Stomach smooth muscle (tissue), 2 donors: Measurements from ENCODE around the gene DAB2.

Source experiments
- H3K27ac ChIP-seq: one replicate; pipeline ENCODE4 v1.7.0; 2013; ENCODE audit warnings: mild to moderate bottlenecking, low read length, inconsistent platforms
- H3K27me3 ChIP-seq, 2 donors: one replicate each; pipeline ENCODE4 v1.7.0; 2013; ENCODE audit warnings: low read length in 2 of 2; ENCODE audit not compliant: insufficient read depth in 2 of 2, control insufficient read depth in 1 of 2
- H3K36me3 ChIP-seq, 2 donors: one replicate each; pipeline ENCODE4 v1.7.0; 2013; ENCODE audit warnings: low read length in 2 of 2; ENCODE audit not compliant: control insufficient read depth in 2 of 2, insufficient read depth in 2 of 2
- H3K4me1 ChIP-seq: one replicate; pipeline ENCODE4 v1.7.0; 2013; ENCODE audit warnings: low read length; ENCODE audit not compliant: control insufficient read depth, insufficient read depth
- H3K4me3 ChIP-seq, 2 donors: one replicate each; pipeline ENCODE4 v1.7.0; 2013; ENCODE audit warnings: low read length in 2 of 2
- H3K9ac ChIP-seq, 2 donors: one replicate each; pipeline ENCODE4 v1.7.0; 2013; ENCODE audit warnings: low read length in 2 of 2, mild to moderate bottlenecking in 1 of 2
- H3K9me3 ChIP-seq, 2 donors: one replicate each; pipeline ENCODE4 v1.7.0; 2013; ENCODE audit warnings: low read length in 2 of 2; ENCODE audit not compliant: control insufficient read depth in 2 of 2
- donor health status: healthy.
- donor health status: Pancreatic carcinoma.

Gene DAB2

DNA sequence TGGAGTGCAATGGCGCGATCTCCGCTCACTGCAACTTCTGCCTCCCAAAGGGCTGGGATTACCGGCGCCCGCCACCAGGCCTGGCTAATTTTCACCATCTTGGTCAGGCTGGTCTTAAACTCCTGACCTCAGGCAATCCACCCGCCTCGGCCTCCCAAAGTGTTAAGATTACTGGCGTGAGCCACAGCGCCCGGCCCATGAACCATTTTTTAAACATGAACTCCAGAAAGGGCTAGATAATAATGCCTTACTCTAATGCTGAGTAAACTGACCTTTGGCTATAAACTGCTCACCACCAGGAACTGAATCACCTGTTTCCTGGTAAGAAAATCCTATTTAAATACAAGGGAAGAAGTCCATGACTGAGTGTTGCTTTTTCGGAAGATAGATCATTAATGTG lies 23.2 kb upstream of the DAB2 start:
- Histone ChIP-seq H3K36me3 (no peaks in the 10 kb centered on the region), H3K9me3 (no peaks in the 10 kb centered on the region), H3K9ac (no peak overlapping the region), H3K27ac (no peak overlapping the region), H3K4me3 (no peak overlapping the region), H3K4me1 (no peaks in the 10 kb centered on the region), H3K27me3 (no peaks in the 10 kb centered on the region)

DNA sequence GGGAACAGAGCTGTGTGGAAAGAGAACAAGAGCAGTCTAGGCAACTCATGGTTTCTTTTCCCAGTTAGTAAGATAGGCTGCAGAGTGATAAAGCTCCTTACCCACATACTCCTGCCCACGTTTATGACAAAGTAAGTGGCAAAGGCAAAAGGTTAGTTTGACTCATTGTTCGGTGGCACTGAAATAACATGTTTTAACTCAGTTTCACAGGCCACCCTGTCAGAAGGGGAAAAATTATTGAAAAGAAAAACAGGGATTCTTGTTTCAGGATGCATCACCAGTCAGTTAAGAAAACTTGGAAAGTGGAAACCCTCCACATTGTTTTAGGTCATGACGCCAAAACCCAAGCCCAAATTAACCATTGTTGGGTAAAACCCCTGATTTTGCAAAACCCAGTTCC lies 22.3 kb upstream of the DAB2 start:
- Histone ChIP-seq H3K27me3 (no peaks in the 10 kb centered on the region), H3K9me3 (no peaks in the 10 kb centered on the region), H3K4me3 (no peak overlapping the region), H3K9ac (no peak overlapping the region), H3K27ac (no peak overlapping the region), H3K4me1 (no peaks in the 10 kb centered on the region), H3K36me3 (no peaks in the 10 kb centered on the region)

DNA sequence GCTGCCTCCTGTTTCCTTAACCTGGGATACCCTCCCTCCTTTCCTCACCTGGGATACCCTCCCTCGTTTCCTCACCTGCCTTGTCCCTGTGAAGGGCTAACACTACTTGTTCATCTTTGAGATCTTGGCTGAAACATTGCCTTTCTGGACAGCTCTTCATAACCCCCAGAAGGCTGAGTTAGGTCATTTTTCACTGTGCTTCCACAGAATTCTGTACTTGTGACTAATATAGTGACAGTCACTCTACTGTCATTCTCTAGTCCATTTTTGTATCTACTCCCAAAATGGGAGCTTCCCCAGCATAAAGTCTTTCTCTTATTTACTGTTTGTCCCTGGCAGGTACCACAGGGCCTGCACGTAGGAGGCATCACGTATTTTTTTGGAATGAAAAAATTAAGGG lies 21.5 kb upstream of the DAB2 start:
- no peak overlapping the region for H3K9ac ChIP-seq
- H3K27ac ChIP-seq, result no peak overlapping the region
- H3K27me3 ChIP-seq, result no peaks in the 10 kb centered on the region
- H3K4me3 ChIP-seq, result no peak overlapping the region
- H3K4me1 ChIP-seq, result no peaks in the 10 kb centered on the region
- no peaks in the 10 kb centered on the region for H3K9me3 ChIP-seq
- H3K36me3 ChIP-seq, result no peaks in the 10 kb centered on the region

DNA sequence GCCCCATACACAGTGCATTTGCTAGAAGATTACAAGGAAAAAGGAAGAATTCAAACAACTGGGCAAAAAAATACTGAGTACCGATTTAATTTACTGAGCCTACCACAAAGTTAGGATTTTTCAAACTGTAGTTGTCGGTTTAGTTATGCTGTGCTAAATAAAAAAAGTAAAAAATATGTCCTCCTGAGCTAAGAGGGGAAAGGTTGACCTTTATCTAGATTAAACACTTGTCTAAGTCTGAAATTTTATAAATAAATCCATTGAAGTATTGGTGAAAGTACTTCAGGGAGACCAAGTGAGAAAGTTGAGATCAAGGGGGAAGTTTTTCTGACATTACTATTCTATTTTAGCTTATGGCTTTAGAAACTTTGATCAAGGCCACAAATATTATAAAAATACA lies 19.1 kb upstream of the DAB2 start:
- Histone ChIP-seq H3K9ac (no peak overlapping the region), H3K27ac (no peak overlapping the region), H3K27me3 (no peaks in the 10 kb centered on the region)

DNA sequence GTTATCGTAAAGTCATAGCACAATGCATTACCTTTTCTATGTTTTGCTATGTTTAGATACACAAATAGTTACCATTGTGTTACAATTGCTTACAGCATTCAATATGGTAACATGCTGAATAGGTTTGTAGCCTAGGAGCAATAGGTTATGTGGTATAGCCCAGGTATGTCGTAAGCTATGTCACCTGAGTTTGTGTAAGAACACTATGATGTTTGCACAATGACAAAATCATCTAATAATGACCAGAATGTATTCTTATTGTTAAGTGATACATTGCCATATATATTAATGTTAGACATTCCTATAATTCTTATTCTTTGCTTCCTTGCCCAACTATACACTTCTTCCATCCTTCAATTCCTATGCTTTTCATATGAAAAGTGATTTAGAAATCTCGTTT lies 18.2 kb upstream of the DAB2 start:
- H3K27ac ChIP-seq, result no peak overlapping the region
- H3K9ac ChIP-seq, result no peak overlapping the region
- H3K4me3 ChIP-seq, result no peak overlapping the region
- H3K4me1 ChIP-seq, result no peaks in the 10 kb centered on the region
- no peaks in the 10 kb centered on the region for H3K9me3 ChIP-seq
- H3K36me3 ChIP-seq, result no peaks in the 10 kb centered on the region
- H3K27me3 ChIP-seq, result no peaks in the 10 kb centered on the region

More for the DNA sequence above, 19.1 kb upstream of the DAB2 start:
- Histone ChIP-seq H3K9me3 (no peaks in the 10 kb centered on the region), H3K4me1 (no peaks in the 10 kb centered on the region), H3K36me3 (no peaks in the 10 kb centered on the region), H3K4me3 (no peak overlapping the region)

DNA sequence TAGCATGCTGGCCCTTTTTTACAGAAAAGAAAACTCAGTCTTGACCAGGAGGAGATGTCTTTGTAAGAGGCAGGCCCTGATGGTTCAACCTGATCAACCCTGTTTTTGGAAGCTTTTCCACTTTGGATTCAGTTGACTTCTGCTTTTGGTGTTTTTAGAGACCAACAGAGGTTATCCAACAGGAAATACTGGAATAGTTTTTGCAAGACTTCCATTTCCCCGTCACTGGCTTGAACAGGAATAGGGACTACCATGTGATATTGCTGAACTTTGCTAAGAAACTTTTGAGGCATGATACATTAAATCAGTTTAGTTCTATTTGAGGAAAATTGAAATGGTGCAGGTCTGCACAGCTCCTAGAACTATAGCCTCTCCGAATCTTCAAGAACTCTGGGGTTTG lies 17.1 kb upstream of the DAB2 start:
- H3K27ac ChIP-seq, result no peak overlapping the region
- no peak overlapping the region for H3K4me3 ChIP-seq
- H3K4me1 ChIP-seq, result no peaks in the 10 kb centered on the region
- H3K27me3 ChIP-seq, result no peaks in the 10 kb centered on the region
- no peaks in the 10 kb centered on the region for H3K36me3 ChIP-seq
- H3K9me3 ChIP-seq, result no peaks in the 10 kb centered on the region
- H3K9ac ChIP-seq, result no peak overlapping the region

DNA sequence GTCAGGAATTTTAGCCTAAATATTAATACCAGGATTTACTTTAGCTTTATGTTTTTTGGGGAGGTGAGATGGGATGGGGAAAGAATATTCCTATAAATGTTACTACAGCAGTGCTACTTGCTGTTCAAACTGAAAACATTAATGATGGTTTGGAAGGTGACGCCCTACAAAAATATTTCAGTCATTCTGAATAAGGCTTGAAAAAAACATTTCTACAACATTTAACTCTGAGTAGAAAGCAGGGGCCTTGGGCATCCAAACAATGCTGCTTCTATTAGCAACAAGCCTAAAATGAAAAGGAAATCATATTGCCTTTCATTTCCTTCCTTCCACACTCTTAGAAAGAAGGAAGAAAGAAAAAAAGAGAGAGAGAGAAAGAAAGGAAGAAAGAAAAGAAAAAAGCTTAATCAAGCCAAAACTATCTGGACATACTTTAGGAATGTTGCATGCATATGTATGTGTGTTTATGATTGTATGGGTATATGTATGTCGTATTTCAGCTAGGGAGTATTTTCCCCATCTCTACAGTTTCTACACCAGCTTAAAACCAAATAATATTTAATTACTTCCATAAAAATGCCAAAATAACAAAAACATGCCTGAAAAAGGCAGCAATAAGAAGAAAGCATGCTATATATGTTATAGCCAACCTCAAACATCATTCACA lies 16.3 kb upstream of the DAB2 start:
- Histone ChIP-seq H3K27ac (no peak overlapping the region), H3K9me3 (no peaks in the 10 kb centered on the region), H3K36me3 (no peaks in the 10 kb centered on the region), H3K9ac (no peak overlapping the region), H3K4me3 (no peak overlapping the region), H3K27me3 (no peaks in the 10 kb centered on the region), H3K4me1 (no peaks in the 10 kb centered on the region)

DNA sequence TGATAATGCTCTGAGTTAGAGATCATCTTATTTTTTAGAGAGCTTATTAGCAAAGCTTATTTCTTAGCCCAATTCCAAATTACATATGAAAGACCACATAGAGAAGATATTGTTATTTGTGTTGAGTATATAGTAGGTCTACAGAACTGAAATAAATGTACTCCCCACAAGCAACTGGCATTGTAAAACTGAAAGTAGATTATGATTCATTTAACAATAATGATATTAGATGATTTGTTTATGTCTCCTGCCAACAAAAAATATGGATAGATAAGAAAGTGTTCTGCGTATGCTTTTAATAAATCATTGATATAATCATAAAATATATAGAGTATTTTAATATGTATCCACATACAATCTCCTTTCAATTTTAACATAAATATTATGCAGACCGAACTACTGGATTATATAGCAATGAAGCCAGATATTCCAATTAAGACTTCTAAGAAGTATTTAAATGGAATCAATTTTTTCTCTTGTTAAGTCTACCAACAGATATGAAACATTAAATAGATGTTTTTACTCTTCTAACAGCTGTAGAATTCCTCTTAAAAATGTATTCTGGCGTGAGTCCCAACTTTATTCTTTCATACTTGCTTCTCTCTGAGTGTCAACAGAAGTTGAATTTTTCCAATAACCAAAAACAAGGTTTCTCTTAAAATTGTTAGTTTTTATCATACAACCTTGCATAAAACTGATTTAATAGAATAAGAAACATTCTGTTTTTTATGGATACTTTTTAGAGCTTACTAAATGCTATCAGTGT lies 15.6 kb upstream of the DAB2 start:
- Histone ChIP-seq H3K27ac (no peak overlapping the region), H3K27me3 (no peaks in the 10 kb centered on the region), H3K9me3 (no peaks in the 10 kb centered on the region)

DNA sequence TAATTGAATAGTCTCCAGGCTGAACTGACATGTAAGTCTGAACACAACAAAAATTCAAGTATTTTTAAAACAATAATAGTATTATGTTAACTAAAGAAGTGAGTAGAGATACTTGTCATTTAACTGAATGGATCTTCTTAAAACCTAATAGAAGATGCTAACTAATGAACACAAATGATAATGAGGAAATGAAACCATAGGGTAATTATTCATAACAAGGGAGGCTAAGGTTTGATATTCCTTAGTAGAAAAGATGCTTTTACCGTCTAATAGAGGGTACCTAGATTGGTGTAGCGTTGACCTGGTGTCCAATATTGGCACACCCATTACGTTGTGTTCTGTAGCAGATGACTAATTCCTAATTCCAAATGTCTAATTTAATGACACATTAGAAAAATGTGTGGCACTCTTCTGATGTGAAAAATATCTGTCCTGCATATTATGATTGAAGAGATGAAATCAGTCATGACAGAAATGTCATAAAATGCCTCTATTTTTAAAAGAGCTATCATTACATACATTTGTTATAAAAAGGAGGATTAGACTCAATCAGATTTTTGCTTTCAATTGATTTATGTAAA lies 14.9 kb upstream of the DAB2 start:
- H3K27me3 ChIP-seq, result no peaks in the 10 kb centered on the region
- H3K4me1 ChIP-seq, result no peaks in the 10 kb centered on the region
- H3K27ac ChIP-seq, result no peak overlapping the region
- no peak overlapping the region for H3K4me3 ChIP-seq
- no peaks in the 10 kb centered on the region for H3K9me3 ChIP-seq
- H3K36me3 ChIP-seq, result no peaks in the 10 kb centered on the region
- H3K9ac ChIP-seq, result no peak overlapping the region

More for the DNA sequence above, 15.6 kb upstream of the DAB2 start:
- Histone ChIP-seq H3K4me1 (no peaks in the 10 kb centered on the region), H3K4me3 (no peak overlapping the region), H3K9ac (no peak overlapping the region), H3K36me3 (no peaks in the 10 kb centered on the region)

DNA sequence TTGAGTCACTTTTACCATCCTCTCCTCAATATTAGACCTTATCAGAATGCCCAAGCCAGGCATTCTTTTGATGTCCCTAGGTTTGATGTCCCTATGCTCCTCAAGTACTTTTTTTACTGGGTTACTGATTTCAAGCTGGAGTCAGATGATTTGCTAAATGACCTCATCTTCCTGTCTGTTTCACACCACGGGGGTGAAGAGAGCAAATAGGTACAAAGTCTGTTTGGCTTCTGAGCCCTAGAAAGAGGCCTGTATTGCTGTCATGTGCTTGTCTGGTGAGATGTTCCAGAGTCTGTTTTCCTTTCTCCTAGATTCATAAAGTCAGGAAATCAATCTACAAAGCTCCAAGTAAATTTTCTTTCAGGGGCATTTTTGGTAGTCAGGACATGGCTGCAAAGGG lies 12.7 kb upstream of the DAB2 start:
- Histone ChIP-seq H3K27me3 (no peaks in the 10 kb centered on the region), H3K9ac (no peak overlapping the region), H3K36me3 (no peaks in the 10 kb centered on the region), H3K27ac (no peak overlapping the region), H3K9me3 (no peaks in the 10 kb centered on the region), H3K4me1 (no peaks in the 10 kb centered on the region), H3K4me3 (no peak overlapping the region)

DNA sequence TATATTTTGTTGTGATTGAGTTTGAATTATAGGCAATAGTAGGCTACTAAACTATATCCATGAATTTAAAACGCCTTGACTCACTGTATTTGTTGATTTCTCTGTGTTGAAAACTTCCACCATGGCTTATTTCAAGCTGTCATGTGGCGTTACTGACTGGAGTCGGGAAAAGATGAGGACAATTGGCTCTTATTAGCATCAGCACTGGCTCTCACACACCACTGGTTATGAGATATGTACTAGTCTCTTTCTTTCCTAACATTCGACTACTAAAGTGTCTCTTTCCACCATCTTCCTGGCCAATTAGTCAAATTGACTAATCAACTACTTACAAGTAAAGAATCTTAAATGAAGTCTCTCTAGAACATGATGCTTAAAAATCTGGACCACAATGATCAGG lies 9.1 kb upstream of the DAB2 start:
- Histone ChIP-seq H3K9me3 (no peaks in the 10 kb centered on the region), H3K9ac (no peak overlapping the region), H3K36me3 (no peaks in the 10 kb centered on the region), H3K4me1 (no peaks in the 10 kb centered on the region), H3K27ac (no peak overlapping the region), H3K4me3 (no peak overlapping the region), H3K27me3 (no peaks in the 10 kb centered on the region)
